NB4 (cell line): ENCODE measurements around the gene EEF1AKMT2.
A peak's percentile ranks its signal among the peaks of the same experiment; 100 is the strongest.

Experiments used
- DNase-seq: peaks from one replicate; pipeline ENCODE4 v3.0.0; 2010; ENCODE audit warnings: low read depth
- H3K4me3 ChIP-seq: one replicate; pipeline ENCODE4 v1.5.1; 2011; ENCODE audit warnings: mild to moderate bottlenecking, low read depth, low read length, moderate library complexity
- MYC ChIP-seq: IDR thresholded peaks from 2 replicates; pipeline ENCODE4 v1.6.1; 2011; ENCODE audit warnings: low read depth, low read length
- POLR2A ChIP-seq: IDR thresholded peaks from 2 replicates; pipeline ENCODE4 v1.6.1; 2011; ENCODE audit warnings: mild to moderate bottlenecking; ENCODE audit not compliant: insufficient read length; ENCODE audit errors: extremely low read depth
- TF ChIP-seq, protein P1 (sequence below): IDR thresholded peaks from one replicate; pipeline ENCODE4 v1.5.1; 2012; ENCODE audit warnings: low read depth, low read length
- TF ChIP-seq, protein P2 (sequence below): IDR thresholded peaks from 2 replicates; pipeline ENCODE4 v1.6.1; 2011; ENCODE audit warnings: low read depth, low read length

EEF1AKMT2 gene

DNA sequence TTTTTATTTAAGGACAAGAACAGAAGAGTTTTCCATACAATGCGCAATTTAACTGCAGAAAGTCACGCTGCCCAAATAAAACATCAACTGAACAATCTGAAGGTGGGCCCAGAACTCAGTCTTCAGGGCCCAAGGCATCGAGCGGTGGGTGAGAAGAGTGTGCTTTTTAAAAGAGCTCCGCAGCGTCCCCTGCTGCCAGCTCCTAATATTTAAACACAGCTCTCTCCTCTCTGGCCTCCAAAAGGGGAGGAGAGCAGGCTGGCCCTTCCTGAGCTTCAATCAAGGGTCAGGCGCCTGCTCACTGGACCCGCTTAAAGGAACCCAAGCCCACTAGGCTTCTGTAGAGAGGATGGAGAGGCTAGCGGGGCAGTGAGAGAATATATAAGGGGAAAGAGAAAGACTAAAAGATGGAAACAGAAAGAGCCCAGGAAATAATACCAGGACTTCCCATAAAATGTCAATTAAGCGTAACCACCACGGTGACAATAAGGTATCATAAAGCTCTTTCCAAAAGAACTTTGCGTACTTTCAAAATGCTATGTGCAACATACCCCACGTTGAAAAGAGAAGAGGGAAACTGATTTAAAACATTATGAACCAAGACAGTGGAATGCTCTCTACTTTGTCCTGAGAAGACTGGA, 50.3 kb downstream of the EEF1AKMT2 start:
- H3K4me3 ChIP-seq, result peak overlapping the region; percentile 73
- peak; percentile 75 for TF ChIP-seq MYC
- TF ChIP-seq POLR2A, result no peak
- TF ChIP-seq, protein P1, sequence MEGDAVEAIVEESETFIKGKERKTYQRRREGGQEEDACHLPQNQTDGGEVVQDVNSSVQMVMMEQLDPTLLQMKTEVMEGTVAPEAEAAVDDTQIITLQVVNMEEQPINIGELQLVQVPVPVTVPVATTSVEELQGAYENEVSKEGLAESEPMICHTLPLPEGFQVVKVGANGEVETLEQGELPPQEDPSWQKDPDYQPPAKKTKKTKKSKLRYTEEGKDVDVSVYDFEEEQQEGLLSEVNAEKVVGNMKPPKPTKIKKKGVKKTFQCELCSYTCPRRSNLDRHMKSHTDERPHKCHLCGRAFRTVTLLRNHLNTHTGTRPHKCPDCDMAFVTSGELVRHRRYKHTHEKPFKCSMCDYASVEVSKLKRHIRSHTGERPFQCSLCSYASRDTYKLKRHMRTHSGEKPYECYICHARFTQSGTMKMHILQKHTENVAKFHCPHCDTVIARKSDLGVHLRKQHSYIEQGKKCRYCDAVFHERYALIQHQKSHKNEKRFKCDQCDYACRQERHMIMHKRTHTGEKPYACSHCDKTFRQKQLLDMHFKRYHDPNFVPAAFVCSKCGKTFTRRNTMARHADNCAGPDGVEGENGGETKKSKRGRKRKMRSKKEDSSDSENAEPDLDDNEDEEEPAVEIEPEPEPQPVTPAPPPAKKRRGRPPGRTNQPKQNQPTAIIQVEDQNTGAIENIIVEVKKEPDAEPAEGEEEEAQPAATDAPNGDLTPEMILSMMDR, result peak; percentile 73
- TF ChIP-seq, protein P2, sequence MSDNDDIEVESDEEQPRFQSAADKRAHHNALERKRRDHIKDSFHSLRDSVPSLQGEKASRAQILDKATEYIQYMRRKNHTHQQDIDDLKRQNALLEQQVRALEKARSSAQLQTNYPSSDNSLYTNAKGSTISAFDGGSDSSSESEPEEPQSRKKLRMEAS, result peak; percentile 69
- peak; percentile 86 for DNase-seq

DNA sequence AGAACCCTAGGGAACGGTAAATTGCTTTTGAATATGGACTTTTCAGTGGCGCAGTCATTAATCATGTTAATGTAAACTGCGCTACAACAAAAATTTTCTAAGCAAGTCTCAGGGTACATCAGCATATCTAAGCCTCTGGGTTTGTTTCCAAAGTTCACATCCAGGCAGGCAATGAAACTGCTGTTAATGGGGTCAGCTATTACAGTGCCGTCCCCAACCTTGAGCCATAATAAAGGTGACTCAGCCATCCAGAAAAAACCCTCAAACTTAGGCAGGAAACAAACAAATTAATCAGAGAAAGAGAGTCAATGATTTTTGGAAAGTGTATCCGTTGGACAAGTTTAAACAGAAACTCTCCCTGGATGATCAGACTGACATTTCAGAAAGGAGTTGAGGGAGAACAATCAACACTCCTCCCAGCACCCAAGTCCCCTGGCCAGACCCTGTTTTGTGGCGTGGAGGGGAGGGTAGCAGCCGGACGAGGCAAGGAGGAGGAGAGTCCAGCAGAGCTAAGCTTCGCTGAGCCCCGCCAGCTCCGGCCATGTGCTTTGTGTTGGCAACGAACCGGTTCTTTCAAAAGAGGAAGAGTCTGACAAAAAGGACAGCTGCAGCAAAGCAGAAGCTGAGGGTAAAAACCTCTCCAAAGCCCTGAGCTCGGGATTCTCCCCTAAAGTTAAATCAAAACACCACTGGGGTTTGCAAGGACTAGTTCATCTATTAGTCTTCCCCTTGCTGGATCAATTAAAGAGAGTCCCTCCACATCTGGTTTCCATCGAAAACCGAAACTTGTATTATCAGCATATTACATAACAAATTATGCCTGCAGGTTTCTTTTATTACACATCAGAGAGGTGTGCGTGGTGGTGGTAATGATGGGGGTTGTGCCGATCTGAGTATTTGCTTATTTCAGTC, 51.1 kb downstream of the EEF1AKMT2 start:
- TF ChIP-seq, protein P2, result peak; percentile 98
- TF ChIP-seq MYC (peak; percentile 92), POLR2A (no peak)
- TF ChIP-seq, protein P1, result no peak
- H3K4me3 ChIP-seq, result peak overlapping the region; percentile 50
- DNase-seq, result peak; percentile 84

DNA sequence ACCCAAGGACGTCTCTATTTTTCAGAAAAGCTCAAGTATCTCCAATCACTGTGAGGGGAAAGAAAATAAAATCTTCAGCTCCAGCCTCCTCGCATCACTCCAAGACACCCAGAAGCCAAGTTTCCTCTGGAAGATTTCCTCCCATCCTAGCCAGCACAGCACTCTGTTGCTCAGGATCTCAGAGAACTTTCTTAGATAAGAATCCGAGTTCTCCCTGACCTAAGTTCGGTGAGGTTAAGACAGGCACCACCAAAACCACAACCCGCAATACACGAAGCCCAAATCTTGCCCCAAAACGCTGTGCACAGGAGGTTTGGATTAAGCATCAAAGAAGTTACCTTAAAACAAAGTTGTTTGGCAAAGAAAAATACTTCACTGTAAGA, 51.7 kb downstream of the EEF1AKMT2 start:
- peak overlapping the region; percentile 50 for H3K4me3 ChIP-seq
- TF ChIP-seq, protein P1, result no peak
- TF ChIP-seq, protein P2, result no peak
- TF ChIP-seq POLR2A, result no peak
- peak; percentile 29 for DNase-seq

DNA sequence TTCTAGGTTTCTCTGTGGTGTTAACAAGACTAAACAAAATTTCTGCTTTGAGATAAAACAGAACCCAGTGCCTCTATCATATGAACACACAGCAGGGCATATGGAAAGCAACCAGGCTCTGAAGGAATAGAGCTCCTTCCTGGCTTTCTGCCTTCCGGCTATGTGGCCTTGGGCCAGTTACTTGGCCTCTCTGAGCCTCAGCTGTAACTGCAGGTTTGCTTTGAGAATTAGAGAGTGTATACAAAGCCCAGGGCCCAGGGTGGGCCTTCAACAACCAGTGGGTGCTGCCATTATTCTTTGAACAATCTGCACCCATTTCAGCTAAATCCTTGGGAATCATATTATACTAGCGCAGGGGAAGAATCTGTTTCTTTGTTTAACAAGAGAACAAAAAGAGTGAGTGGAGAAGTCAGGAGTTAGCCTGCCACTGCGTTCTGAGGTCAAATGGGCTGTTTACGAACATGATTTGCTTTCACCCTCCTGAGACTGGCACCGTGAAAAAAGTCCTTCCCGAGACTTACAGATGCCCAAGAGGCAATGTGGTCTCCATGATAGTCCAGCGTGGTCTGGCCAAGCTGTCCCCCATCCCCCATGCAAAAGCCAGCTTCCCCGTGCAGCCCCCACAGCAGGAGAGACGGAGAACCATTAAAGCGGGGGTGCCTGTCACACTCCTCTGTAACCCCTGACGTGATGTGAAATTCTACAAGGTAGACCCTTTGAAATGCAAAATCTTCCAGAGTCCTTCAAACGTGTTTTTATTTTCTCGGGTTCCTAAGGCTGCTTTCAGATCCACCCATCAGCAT, 52.4 kb downstream of the EEF1AKMT2 start:
- H3K4me3 ChIP-seq, result peak overlapping the region; percentile 50
- DNase-seq, result no peak
- TF ChIP-seq, protein P2, result no peak
- TF ChIP-seq, protein P1, result no peak
- no peak for TF ChIP-seq MYC

DNA sequence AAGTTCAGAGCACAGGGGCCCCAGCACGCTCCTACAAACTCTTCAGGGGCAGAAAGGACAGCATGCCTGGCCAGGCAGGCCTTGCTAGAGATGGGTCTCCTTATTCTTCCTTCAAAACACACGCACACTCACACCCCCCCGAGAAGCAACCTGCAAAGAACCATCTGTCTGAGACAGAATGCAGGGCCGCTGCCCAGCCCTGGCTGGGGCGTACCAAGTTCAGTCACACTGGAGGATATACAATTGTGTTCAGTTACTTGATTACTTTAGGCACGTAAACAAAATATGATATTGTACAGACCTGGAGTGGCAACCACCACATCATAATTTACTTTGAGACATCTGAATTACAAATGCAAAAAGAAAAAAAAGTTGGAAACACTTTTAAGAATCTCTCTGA, 53.2 kb downstream of the EEF1AKMT2 start:
- DNase-seq, result no peak
- no peak overlapping the region for H3K4me3 ChIP-seq
- TF ChIP-seq, protein P2, result no peak
- TF ChIP-seq MYC, result no peak
- TF ChIP-seq POLR2A, result no peak
- TF ChIP-seq, protein P1, result no peak
